Ectodermal cell (in vitro differentiated cells): ENCODE measurements around the gene GRID2.
"Not testable (repeated sequence)": the region's sequence is repeated elsewhere in the genome, so short reads cannot be mapped to it uniquely, and the experiment has no call there.

Experiments used
- H3K27ac ChIP-seq: 2 replicates; pipeline ENCODE4 v1.7.0; 2013; ENCODE audit warnings: mild to moderate bottlenecking, low read depth, low read length; ENCODE audit not compliant: insufficient read depth, poor library complexity, severe bottlenecking
- H3K27me3 ChIP-seq: 2 replicates; pipeline ENCODE4 v1.7.0; 2013; ENCODE audit warnings: mild to moderate bottlenecking, low read length; ENCODE audit not compliant: insufficient read depth, control insufficient read depth, poor library complexity, severe bottlenecking
- H3K36me3 ChIP-seq: one replicate; pipeline ENCODE4 v1.7.0; 2013; ENCODE audit warnings: low read length; ENCODE audit not compliant: control insufficient read depth, insufficient read depth
- H3K4me1 ChIP-seq: one replicate; pipeline ENCODE4 v1.7.0; 2013; ENCODE audit warnings: low read length; ENCODE audit not compliant: control insufficient read depth, insufficient read depth
- H3K4me3 ChIP-seq: 2 replicates; pipeline ENCODE4 v1.7.0; 2013; ENCODE audit warnings: low read depth, low read length, control low read depth; ENCODE audit not compliant: insufficient read depth
- H3K9me3 ChIP-seq: 2 replicates; pipeline ENCODE4 v1.7.0; 2013; ENCODE audit warnings: mild to moderate bottlenecking, low read length, moderate library complexity; ENCODE audit not compliant: control insufficient read depth
- WGBS, 2 experiments: methylation state at CpG; one replicate each; pipeline ENCODE4 v1.1.7; 2013; ENCODE audit warnings: missing lambda C conversion rate in 2 of 2; 5-methylcytosine and 5-hydroxymethylcytosine counted together

GRID2 gene

GRCh38 chr4:93337196-93337595 is 1033.4 kb downstream of the GRID2 start:
- Histone ChIP-seq H3K27ac (no peak overlapping the region), H3K4me1 (no peaks in the 10 kb centered on the region), H3K36me3 (no peaks in the 10 kb centered on the region), H3K4me3 (no peak overlapping the region), H3K9me3 (no peaks in the 10 kb centered on the region), H3K27me3 (no peaks in the 10 kb centered on the region)
- WGBS, 2 experiments: 93 to 96% methylated on average over 2 to 3 of the region's 3 CpGs

- Histone ChIP-seq H3K27ac (no peak overlapping the region), H3K36me3 (no peaks in the 10 kb centered on the region), H3K4me3 (no peak overlapping the region), H3K4me1 (no peaks in the 10 kb centered on the region), H3K27me3 (no peaks in the 10 kb centered on the region), H3K9me3 (no peaks in the 10 kb centered on the region)
- 86 to 97% methylated on average over 2 of the region's 2 CpGs for WGBS, 2 experiments
Observed at GRCh38 chr4:93342738-93343137, 1039.0 kb downstream of the GRID2 start.

- WGBS, 2 experiments: 84 to 98% methylated on average over 4 of the region's 4 CpGs
- H3K27ac ChIP-seq: no peak overlapping the region
- H3K4me3 ChIP-seq: no peak overlapping the region
- no peaks in the 10 kb centered on the region for H3K27me3 ChIP-seq
- no peaks in the 10 kb centered on the region for H3K9me3 ChIP-seq
- no peaks in the 10 kb centered on the region for H3K36me3 ChIP-seq
- H3K4me1 ChIP-seq: no peaks in the 10 kb centered on the region
Observed at GRCh38 chr4:93346840-93347239, 1043.1 kb downstream of the GRID2 start.

GRCh38 chr4:93348896-93349295 is 1045.1 kb downstream of the GRID2 start:
- H3K36me3 ChIP-seq: no peaks in the 10 kb centered on the region
- no peaks in the 10 kb centered on the region for H3K27me3 ChIP-seq
- WGBS, 2 experiments: 82 to 89% methylated on average over 2 to 3 of the region's 3 CpGs
- H3K4me1 ChIP-seq: no peaks in the 10 kb centered on the region
- H3K4me3 ChIP-seq: no peak overlapping the region
- no peaks in the 10 kb centered on the region for H3K9me3 ChIP-seq
- H3K27ac ChIP-seq: no peak overlapping the region

- Histone ChIP-seq H3K27ac (no peak overlapping the region), H3K4me1 (no peaks in the 10 kb centered on the region), H3K36me3 (no peaks in the 10 kb centered on the region), H3K9me3 (no peaks in the 10 kb centered on the region), H3K4me3 (no peak overlapping the region), H3K27me3 (no peaks in the 10 kb centered on the region)
- WGBS, 2 experiments: 88 to 100% methylated on average over 1 of the region's 1 CpG
Observed at GRCh38 chr4:93351846-93352245, 1048.1 kb downstream of the GRID2 start.

- Histone ChIP-seq H3K9me3 (no peaks in the 10 kb centered on the region), H3K4me3 (no peak overlapping the region), H3K27ac (no peak overlapping the region), H3K36me3 (no peaks in the 10 kb centered on the region), H3K4me1 (no peaks in the 10 kb centered on the region), H3K27me3 (no peaks in the 10 kb centered on the region)
- WGBS, 2 experiments: 93 to 98% methylated on average over 4 of the region's 4 CpGs
Observed at GRCh38 chr4:93355411-93355810, 1051.6 kb downstream of the GRID2 start.

GRCh38 chr4:93359586-93359985 is 1055.8 kb downstream of the GRID2 start:
- Histone ChIP-seq H3K27ac (no peak overlapping the region), H3K4me3 (no peak overlapping the region), H3K9me3 (no peaks in the 10 kb centered on the region), H3K36me3 (no peaks in the 10 kb centered on the region), H3K27me3 (no peaks in the 10 kb centered on the region), H3K4me1 (no peaks in the 10 kb centered on the region)
- 94 to 95% methylated on average over 2 to 3 of the region's 3 CpGs for WGBS, 2 experiments

GRCh38 chr4:93366169-93366755 is 1062.5 kb downstream of the GRID2 start:
- H3K27ac ChIP-seq, H3K4me3 ChIP-seq, H3K9me3 ChIP-seq, H3K27me3 ChIP-seq, H3K4me1 ChIP-seq, H3K36me3 ChIP-seq: not testable (repeated sequence)
- WGBS, 2 experiments: 88 to 89% methylated on average over 8 to 9 of the region's 9 CpGs

- 80 to 82% methylated on average over 4 of the region's 4 CpGs for WGBS, 2 experiments
- no peaks in the 10 kb centered on the region for H3K9me3 ChIP-seq
- no peak overlapping the region for H3K27ac ChIP-seq
- H3K4me1 ChIP-seq: no peaks in the 10 kb centered on the region
- H3K4me3 ChIP-seq: no peak overlapping the region
- no peaks in the 10 kb centered on the region for H3K36me3 ChIP-seq
- H3K27me3 ChIP-seq: no peaks in the 10 kb centered on the region
Observed at GRCh38 chr4:93368968-93369367, 1065.2 kb downstream of the GRID2 start.

- 79% methylated on average over 6 of the region's 6 CpGs for WGBS, 2 experiments
- Histone ChIP-seq H3K4me1 (no peaks in the 10 kb centered on the region), H3K27ac (no peak overlapping the region), H3K36me3 (no peaks in the 10 kb centered on the region), H3K9me3 (no peaks in the 10 kb centered on the region), H3K4me3 (no peak overlapping the region), H3K27me3 (no peaks in the 10 kb centered on the region)
Observed at GRCh38 chr4:93370256-93370655, 1066.5 kb downstream of the GRID2 start.
